HEK293 (cell line): ENCODE measurements around the gene ELAC2.

Source experiments
- CTCF ChIA-PET: fragments of 350-600 bp; formaldehyde crosslinking; extraction: SDS; loops from one replicate; lab custom pipeline; 2021; ENCODE audit warnings: antibody characterized with exemption; lab: Yijun Ruan, JAX
- POLR2A ChIA-PET: fragments of 300-600 bp; formaldehyde crosslinking; extraction: SDS; loops from one replicate; lab custom pipeline; 2020; ENCODE audit warnings: antibody characterized with exemption, inconsistent platforms; lab: Yijun Ruan, JAX
- H3K27ac ChIP-seq: fragments of 200-500 bp; sonication (Bioruptor generic); 2 replicates; pipeline ENCODE4 v1.5.1; 2014; ENCODE audit warnings: low read depth, low read length, control low read depth, inconsistent platforms; ENCODE audit errors: extremely low read depth
- H3K36me3 ChIP-seq, 2 experiments: fragments of 200-500 bp in 1 of 2; sonication (Bioruptor generic) in 1 of 2; 1 replicate in 1 of 2; 2 replicates in 1 of 2; pipeline ENCODE4 v1.5.1; 2014 to 2017; ENCODE audit warnings: inconsistent platforms in 2 of 2, low read length in 2 of 2; ENCODE audit not compliant: control insufficient read depth in 2 of 2, insufficient read depth in 1 of 2
- H3K4me1 ChIP-seq: fragments of 200-500 bp; sonication (Bioruptor generic); 2 replicates; pipeline ENCODE4 v1.5.1; 2014; ENCODE audit warnings: mild to moderate bottlenecking, low read length, inconsistent platforms; ENCODE audit not compliant: control insufficient read depth, insufficient read depth
- H3K4me3 ChIP-seq: 2 replicates; pipeline ENCODE4 v1.5.1; 2011; ENCODE audit warnings: low read depth, mild to moderate bottlenecking, control low read depth, low read length, moderate library complexity
- H3K9me3 ChIP-seq: fragments of 200-500 bp; sonication (Bioruptor generic); 2 replicates; pipeline ENCODE4 v1.5.1; 2014; ENCODE audit warnings: low read depth, low read length, inconsistent platforms; ENCODE audit not compliant: control insufficient read depth, insufficient read depth
- BCL6B ChIP-seq: fragments of 450-650 bp; formaldehyde crosslinking; IDR thresholded peaks from 2 replicates; pipeline ENCODE4 v1.5.1; 2017; ENCODE audit warnings: missing biosample characterization, missing genetic modification characterization
- GLI4 ChIP-seq: fragments of 450-650 bp; formaldehyde crosslinking; IDR thresholded peaks from 2 replicates; pipeline ENCODE4 v1.5.1; 2016; ENCODE audit warnings: missing biosample characterization, missing genetic modification characterization
- KLF7 ChIP-seq: fragments of 450-650 bp; formaldehyde crosslinking; IDR thresholded peaks from 2 replicates; pipeline ENCODE4 v1.5.1; 2016; ENCODE audit warnings: missing biosample characterization, missing genetic modification characterization, borderline replicate concordance
- SP2 ChIP-seq: fragments of 450-650 bp; formaldehyde crosslinking; IDR thresholded peaks from 2 replicates; pipeline ENCODE4 v1.5.1; 2016; ENCODE audit warnings: missing biosample characterization, missing genetic modification characterization
- ZBTB17 ChIP-seq: fragments of 450-650 bp; formaldehyde crosslinking; IDR thresholded peaks from 2 replicates; pipeline ENCODE4 v1.5.1; 2016; ENCODE audit warnings: missing biosample characterization, missing genetic modification characterization
- ZFHX2 ChIP-seq: fragments of 450-650 bp; formaldehyde crosslinking; conservative IDR thresholded peaks from 2 replicates; pipeline ENCODE4 v1.5.1; 2016; ENCODE audit warnings: missing biosample characterization, missing genetic modification characterization
- ZFP37 ChIP-seq: fragments of 450-650 bp; formaldehyde crosslinking; IDR thresholded peaks from 2 replicates; pipeline ENCODE4 v1.5.1; 2016; ENCODE audit warnings: missing biosample characterization, missing genetic modification characterization
- ZNF10 ChIP-seq: fragments of 450-650 bp; formaldehyde crosslinking; IDR thresholded peaks from 2 replicates; pipeline ENCODE4 v1.5.1; 2017; ENCODE audit warnings: missing biosample characterization, missing genetic modification characterization
- ZNF138 ChIP-seq: fragments of 450-650 bp; formaldehyde crosslinking; IDR thresholded peaks from 2 replicates; pipeline ENCODE4 v1.5.1; 2016; ENCODE audit warnings: missing biosample characterization, missing genetic modification characterization, borderline replicate concordance
- ZNF146 ChIP-seq: fragments of 450-650 bp; formaldehyde crosslinking; IDR thresholded peaks from 2 replicates; pipeline ENCODE4 v1.5.1; 2016; ENCODE audit warnings: missing biosample characterization, missing genetic modification characterization
- ZNF214 ChIP-seq: fragments of 450-650 bp; formaldehyde crosslinking; IDR thresholded peaks from 2 replicates; pipeline ENCODE4 v1.5.1; 2017; ENCODE audit warnings: missing biosample characterization, mild to moderate bottlenecking, missing genetic modification characterization, borderline replicate concordance
- ZNF280D ChIP-seq: fragments of 450-650 bp; formaldehyde crosslinking; IDR thresholded peaks from 2 replicates; pipeline ENCODE4 v1.5.1; 2016; ENCODE audit warnings: missing biosample characterization, missing genetic modification characterization
- ZNF398 ChIP-seq: fragments of 450-650 bp; formaldehyde crosslinking; IDR thresholded peaks from 2 replicates; pipeline ENCODE4 v1.5.1; 2017; ENCODE audit warnings: missing biosample characterization, missing genetic modification characterization
- ZNF449 ChIP-seq: fragments of 450-650 bp; formaldehyde crosslinking; IDR thresholded peaks from 2 replicates; pipeline ENCODE4 v1.5.1; 2017; ENCODE audit warnings: missing biosample characterization, mild to moderate bottlenecking, missing genetic modification characterization, moderate library complexity
- ZNF548 ChIP-seq: fragments of 450-650 bp; formaldehyde crosslinking; IDR thresholded peaks from 2 replicates; pipeline ENCODE4 v1.5.1; 2016; ENCODE audit warnings: missing biosample characterization, missing genetic modification characterization
- ZNF555 ChIP-seq: fragments of 450-650 bp; formaldehyde crosslinking; conservative IDR thresholded peaks from 2 replicates; pipeline ENCODE4 v1.5.1; 2017; ENCODE audit warnings: missing biosample characterization, mild to moderate bottlenecking, missing genetic modification characterization, inconsistent platforms
- ZNF596 ChIP-seq: fragments of 450-650 bp; IDR thresholded peaks from 2 replicates; pipeline ENCODE4 v1.5.0; 2018; ENCODE audit warnings: missing biosample characterization, mild to moderate bottlenecking, missing genetic modification characterization, moderate library complexity
- ZNF639 ChIP-seq: fragments of 450-650 bp; formaldehyde crosslinking; IDR thresholded peaks from 2 replicates; pipeline ENCODE4 v1.5.1; 2016; ENCODE audit warnings: missing biosample characterization, missing genetic modification characterization
- ZNF664 ChIP-seq: fragments of 450-650 bp; formaldehyde crosslinking; IDR thresholded peaks from 2 replicates; pipeline ENCODE4 v1.5.1; 2016; ENCODE audit warnings: missing biosample characterization, missing genetic modification characterization
- ZNF776 ChIP-seq: fragments of 450-650 bp; formaldehyde crosslinking; IDR thresholded peaks from 2 replicates; pipeline ENCODE4 v1.5.0; 2017; ENCODE audit warnings: missing biosample characterization, missing genetic modification characterization, borderline replicate concordance
- ZNF792 ChIP-seq: fragments of 450-650 bp; formaldehyde crosslinking; IDR thresholded peaks from 2 replicates; pipeline ENCODE4 v1.5.1; 2016; ENCODE audit warnings: missing biosample characterization, missing genetic modification characterization
- TF ChIP-seq, protein P1 (sequence below): IDR thresholded peaks from 2 replicates; pipeline ENCODE4 v1.6.1; 2011; ENCODE audit warnings: mild to moderate bottlenecking, low read depth, low read length, borderline replicate concordance

ELAC2 gene

GRCh38 chr17:13001991-13002615 is 15.7 kb downstream of the ELAC2 start:
- Histone ChIP-seq H3K36me3 (peaks cover 46 to 98% of the 10 kb centered on the region in 2 experiments), H3K4me3 (no peak overlapping the region), H3K27ac (no peak overlapping the region), H3K4me1 (peaks cover 2% of the 10 kb centered on the region; the same call in 1 of the 2 replicates), H3K9me3 (no peaks in the 10 kb centered on the region)
- TF ChIP-seq ZFHX2 (tag by site-specific recombination) (peak; percentile 48), ZNF776 (no peak)
- POLR2A ChIA-PET, result interaction anchor here (1.9 kb wide), 1 partner anchor 16 kb away, joined by 8 read pairs; the partner anchor contains the start of gene ELAC2
- CTCF ChIA-PET, result interaction anchor here (0.6 to 4.5 kb wide), 30 partner anchors 10 to 1805 kb away, joined by 3 to 48 read pairs (median 4); partner anchors contain the start of genes ELAC2 and MYOCD

DNA sequence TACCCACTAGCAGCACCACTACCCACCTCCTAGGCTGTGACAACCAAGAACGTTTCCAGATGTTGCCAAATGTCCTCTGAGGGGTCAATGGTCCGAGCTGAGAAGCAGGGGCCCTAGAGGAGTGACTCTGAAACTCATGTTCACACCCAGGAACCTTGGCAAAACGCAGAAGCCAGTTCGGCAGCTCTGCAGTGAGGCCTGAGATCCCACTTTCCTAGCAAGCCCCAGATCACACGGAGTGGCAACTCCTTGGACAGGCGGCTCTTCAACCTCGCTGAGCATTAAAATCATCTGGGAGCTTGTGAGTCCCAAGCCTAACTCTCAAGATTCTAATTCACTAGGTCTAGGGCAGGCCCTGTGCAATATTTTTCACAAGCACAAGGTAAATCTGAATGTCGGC is 17.3 kb downstream of the ELAC2 start:
- Histone ChIP-seq H3K27ac (no peak overlapping the region), H3K4me1 (peaks cover 2% of the 10 kb centered on the region; the same call in 1 of the 2 replicates), H3K9me3 (no peaks in the 10 kb centered on the region), H3K4me3 (no peak overlapping the region), H3K36me3 (peaks cover 34 to 98% of the 10 kb centered on the region in 2 experiments)
- TF ChIP-seq ZBTB17 (no peak), SP2 (tag by site-specific recombination) (no peak), ZNF146 (tag by site-specific recombination) (no peak), ZNF555 (tag by site-specific recombination) (no peak), ZNF792 (tag by site-specific recombination) (no peak), ZNF639 (tag by site-specific recombination) (no peak), ZNF214 (tag by site-specific recombination) (no peak), BCL6B (tag by site-specific recombination) (no peak), ZNF664 (tag by site-specific recombination) (no peak), ZNF398 (tag by site-specific recombination) (no peak), ZNF10 (tag by site-specific recombination) (no peak), ZNF138 (tag by site-specific recombination) (no peak), KLF7 (tag by site-specific recombination) (no peak), ZNF596 (tag by site-specific recombination) (no peak), ZNF449 (no peak), ZNF548 (tag by site-specific recombination) (no peak), ZFP37 (tag by site-specific recombination) (no peak), GLI4 (tag by site-specific recombination) (no peak), ZNF280D (tag by site-specific recombination) (no peak)
- TF ChIP-seq, protein P1, sequence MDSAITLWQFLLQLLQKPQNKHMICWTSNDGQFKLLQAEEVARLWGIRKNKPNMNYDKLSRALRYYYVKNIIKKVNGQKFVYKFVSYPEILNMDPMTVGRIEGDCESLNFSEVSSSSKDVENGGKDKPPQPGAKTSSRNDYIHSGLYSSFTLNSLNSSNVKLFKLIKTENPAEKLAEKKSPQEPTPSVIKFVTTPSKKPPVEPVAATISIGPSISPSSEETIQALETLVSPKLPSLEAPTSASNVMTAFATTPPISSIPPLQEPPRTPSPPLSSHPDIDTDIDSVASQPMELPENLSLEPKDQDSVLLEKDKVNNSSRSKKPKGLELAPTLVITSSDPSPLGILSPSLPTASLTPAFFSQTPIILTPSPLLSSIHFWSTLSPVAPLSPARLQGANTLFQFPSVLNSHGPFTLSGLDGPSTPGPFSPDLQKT, result no peak
- ChIA-PET POLR2A (no interaction called here), CTCF (interaction anchor here (0.6 to 0.7 kb wide), 2 partner anchors 522 to 1191 kb away, joined by 3 read pairs; no protein-coding TSS in a partner anchor)
